MM.1S (cell line): ENCODE measurements around the gene ST6GALNAC2.
"Not testable (repeated sequence)": the region's sequence is repeated elsewhere in the genome, so short reads cannot be mapped to it uniquely, and the experiment has no call there.

ENCODE experiments used
- DNase-seq: peaks from one replicate; pipeline ENCODE4 v3.0.0-alpha.2; 2015
- H2AFZ ChIP-seq: fragments of 300-600 bp; sonication (generic); 2 replicates; pipeline ENCODE4 v1.6.0; 2016; ENCODE audit warnings: antibody characterized with exemption, low read length
- H3F3A ChIP-seq: fragments of 300-600 bp; sonication (generic); 2 replicates; pipeline ENCODE4 v1.6.1; 2016; ENCODE audit warnings: mild to moderate bottlenecking, antibody characterized with exemption, low read length, moderate library complexity, mixed read lengths; ENCODE audit not compliant: insufficient read depth
- H3K27ac ChIP-seq: fragments of 300-600 bp; sonication (generic); 2 replicates; pipeline ENCODE4 v1.5.1; 2016; ENCODE audit warnings: mild to moderate bottlenecking, low read length
- H3K27me3 ChIP-seq: fragments of 300-600 bp; sonication (generic); replicated peaks from 2 replicates; pipeline ENCODE4 v1.6.0; 2016; ENCODE audit warnings: low read length; ENCODE audit not compliant: insufficient read depth
- H3K36me3 ChIP-seq: fragments of 300-600 bp; sonication (generic); replicated peaks from 2 replicates; pipeline ENCODE4 v1.6.1; 2016; ENCODE audit warnings: mild to moderate bottlenecking, low read length, mixed read lengths; ENCODE audit not compliant: insufficient read depth
- H3K4me1 ChIP-seq: fragments of 300-600 bp; sonication (generic); 2 replicates; pipeline ENCODE4 v1.6.1; 2016; ENCODE audit warnings: low read length, mixed read lengths
- H3K4me2 ChIP-seq: fragments of 300-600 bp; sonication (generic); 2 replicates; pipeline ENCODE4 v1.6.0; 2016; ENCODE audit warnings: low read depth, low read length
- H3K4me3 ChIP-seq: fragments of 300-600 bp; sonication (generic); 2 replicates; pipeline ENCODE4 v1.5.1; 2016; ENCODE audit warnings: low read length, mixed read lengths
- H3K79me2 ChIP-seq: fragments of 300-600 bp; sonication (generic); 2 replicates; pipeline ENCODE4 v1.6.1; 2016; ENCODE audit warnings: mixed run types, low read length, mixed read lengths
- H3K9ac ChIP-seq: fragments of 300-600 bp; sonication (generic); 2 replicates; pipeline ENCODE4 v1.6.1; 2016; ENCODE audit warnings: low read length, mixed read lengths
- H3K9me2 ChIP-seq: fragments of 300-600 bp; sonication (generic); replicated peaks from 2 replicates; pipeline ENCODE4 v1.6.1; 2016; ENCODE audit warnings: mild to moderate bottlenecking, low read length, mixed read lengths; ENCODE audit not compliant: insufficient read depth
- H3K9me3 ChIP-seq: fragments of 300-600 bp; sonication (generic); replicated peaks from 2 replicates; pipeline ENCODE4 v1.6.1; 2016; ENCODE audit warnings: mild to moderate bottlenecking, low read length, mixed read lengths; ENCODE audit not compliant: insufficient read depth
- H4K20me1 ChIP-seq: fragments of 300-600 bp; sonication (generic); 2 replicates; pipeline ENCODE4 v1.6.1; 2016; ENCODE audit warnings: mild to moderate bottlenecking, low read length, moderate library complexity, mixed read lengths; ENCODE audit not compliant: insufficient read depth
- CTCF ChIP-seq: fragments of 300-600 bp; sonication (generic); IDR thresholded peaks from 2 replicates; pipeline ENCODE4 v1.5.1; 2016; ENCODE audit warnings: antibody characterized with exemption, low read length, mixed read lengths
- EZH2 ChIP-seq: fragments of 300-600 bp; sonication (generic); optimal IDR thresholded peaks from 2 replicates; pipeline ENCODE3; 2017; ENCODE audit warnings: low read depth, mild to moderate bottlenecking, antibody characterized with exemption, low read length, mixed read lengths
- EZH2phosphoT487 ChIP-seq: fragments of 300-600 bp; sonication (generic); IDR thresholded peaks from 2 replicates; pipeline ENCODE4 v1.6.1; 2018; ENCODE audit warnings: antibody characterized with exemption, low read length

Gene ST6GALNAC2

GRCh38 chr17:76534831-76535732 lies 50.6 kb downstream of the ST6GALNAC2 start:
- no peaks in the 10 kb centered on the region for H3K4me1 ChIP-seq
- H3K9ac ChIP-seq = no peak overlapping the region
- no peak for DNase-seq
- TF ChIP-seq EZH2 (no peak), EZH2phosphoT487 (no peak), CTCF (no peak)
- no peak overlapping the region for H3K4me2 ChIP-seq
- no peaks in the 10 kb centered on the region for H3K9me2 ChIP-seq
- no peak overlapping the region for H3K4me3 ChIP-seq
- no peaks in the 10 kb centered on the region for H3K9me3 ChIP-seq
- no peaks in the 10 kb centered on the region for H3K79me2 ChIP-seq
- no peaks in the 10 kb centered on the region for H3F3A ChIP-seq
- H3K36me3 ChIP-seq = no peaks in the 10 kb centered on the region
- H3K27me3 ChIP-seq = peaks cover 89% of the 10 kb centered on the region
- H2AFZ ChIP-seq = no peak overlapping the region
- H3K27ac ChIP-seq = no peak overlapping the region
- no peaks in the 10 kb centered on the region for H4K20me1 ChIP-seq

- not testable (repeated sequence) for H4K20me1 ChIP-seq, H3K36me3 ChIP-seq, H3K27ac ChIP-seq, H3K9me3 ChIP-seq, H2AFZ ChIP-seq, H3K4me1 ChIP-seq, H3K4me2 ChIP-seq, H3K9ac ChIP-seq, H3K4me3 ChIP-seq, DNase-seq, H3F3A ChIP-seq, H3K79me2 ChIP-seq, H3K9me2 ChIP-seq
- peaks cover 82% of the 10 kb centered on the region for H3K27me3 ChIP-seq
Measured at GRCh38 chr17:76533640-76534359, 51.9 kb downstream of the ST6GALNAC2 start.

- DNase-seq = no peak
- no peaks in the 10 kb centered on the region for H3K9me2 ChIP-seq
- H3K4me2 ChIP-seq = no peak overlapping the region
Measured at GRCh38 chr17:76532072-76532651, 53.5 kb downstream of the ST6GALNAC2 start.

More at GRCh38 chr17:76532072-76532651, 53.5 kb downstream of the ST6GALNAC2 start:
- Histone ChIP-seq H3K27ac (no peak overlapping the region), H4K20me1 (no peaks in the 10 kb centered on the region), H3K4me1 (peaks cover 5% of the 10 kb centered on the region; the same call in 1 of the 2 replicates), H3K9me3 (no peaks in the 10 kb centered on the region), H3K9ac (no peak overlapping the region), H3K27me3 (peaks cover 80% of the 10 kb centered on the region), H3F3A (no peaks in the 10 kb centered on the region), H2AFZ (no peak overlapping the region), H3K79me2 (no peaks in the 10 kb centered on the region), H3K4me3 (no peak overlapping the region), H3K36me3 (no peaks in the 10 kb centered on the region)
- TF ChIP-seq EZH2 (no peak), CTCF (no peak), EZH2phosphoT487 (no peak)
